Epithelial cell of esophagus (primary cell): ENCODE results near the gene FAT4.

Experiments used
- DNase-seq: peaks from one replicate; pipeline ENCODE4 v3.0.0; 2010; ENCODE audit warnings: low read depth
- H3K4me3 ChIP-seq: 2 replicates; pipeline ENCODE4 v1.5.1; 2011; ENCODE audit warnings: mild to moderate bottlenecking, low read length, control low read depth
- TF ChIP-seq, protein P1 (sequence below): IDR thresholded peaks from 2 replicates; pipeline ENCODE4 v1.5.1; 2011; ENCODE audit warnings: low read depth, mild to moderate bottlenecking, low read length, control low read depth, inconsistent platforms; ENCODE audit not compliant: insufficient read depth; ENCODE audit errors: missing control alignments

Gene FAT4

DNA sequence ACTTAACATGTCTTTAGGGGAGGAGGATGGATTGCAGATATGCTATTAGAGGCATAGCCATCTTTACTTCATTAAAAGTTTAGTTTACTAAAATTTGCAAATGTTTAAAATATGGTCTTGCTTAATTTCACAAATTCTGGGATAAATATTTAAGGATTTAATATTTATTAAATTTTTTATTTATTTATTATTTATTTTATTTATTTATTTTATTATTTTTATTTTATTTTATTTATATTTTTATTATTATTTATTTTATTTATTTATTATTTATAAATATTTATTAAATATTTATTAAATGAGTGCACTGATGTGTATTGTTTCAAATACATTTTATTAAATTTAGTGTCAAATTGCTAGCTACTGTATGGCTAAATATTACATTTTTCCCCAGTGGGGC lies 46.0 kb downstream of the FAT4 start:
- TF ChIP-seq, protein P1, sequence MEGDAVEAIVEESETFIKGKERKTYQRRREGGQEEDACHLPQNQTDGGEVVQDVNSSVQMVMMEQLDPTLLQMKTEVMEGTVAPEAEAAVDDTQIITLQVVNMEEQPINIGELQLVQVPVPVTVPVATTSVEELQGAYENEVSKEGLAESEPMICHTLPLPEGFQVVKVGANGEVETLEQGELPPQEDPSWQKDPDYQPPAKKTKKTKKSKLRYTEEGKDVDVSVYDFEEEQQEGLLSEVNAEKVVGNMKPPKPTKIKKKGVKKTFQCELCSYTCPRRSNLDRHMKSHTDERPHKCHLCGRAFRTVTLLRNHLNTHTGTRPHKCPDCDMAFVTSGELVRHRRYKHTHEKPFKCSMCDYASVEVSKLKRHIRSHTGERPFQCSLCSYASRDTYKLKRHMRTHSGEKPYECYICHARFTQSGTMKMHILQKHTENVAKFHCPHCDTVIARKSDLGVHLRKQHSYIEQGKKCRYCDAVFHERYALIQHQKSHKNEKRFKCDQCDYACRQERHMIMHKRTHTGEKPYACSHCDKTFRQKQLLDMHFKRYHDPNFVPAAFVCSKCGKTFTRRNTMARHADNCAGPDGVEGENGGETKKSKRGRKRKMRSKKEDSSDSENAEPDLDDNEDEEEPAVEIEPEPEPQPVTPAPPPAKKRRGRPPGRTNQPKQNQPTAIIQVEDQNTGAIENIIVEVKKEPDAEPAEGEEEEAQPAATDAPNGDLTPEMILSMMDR = no peak
- H3K4me3 ChIP-seq = no peak overlapping the region
- no peak for DNase-seq
